Neural cell (in vitro differentiated cells): Measurements from ENCODE around the gene ATP6AP1. TPM values are rescaled to one million over a fixed set of nuclear protein-coding genes. Genes with fewer than 3 reads are reported as not detected.
A peak's percentile ranks its signal among the peaks of the same experiment; 100 is the strongest.

ENCODE experiments used
- H2AFZ ChIP-seq: fragments of 200-600, 300-800 bp; sonication (generic), shearing (Covaris generic); 2 replicates; pipeline ENCODE4 v1.6.0; 2014; ENCODE audit warnings: low read depth, mild to moderate bottlenecking, antibody characterized with exemption, low read length, moderate library complexity
- H3F3A ChIP-seq: fragments of 200-600 bp; shearing (Covaris generic); 2 replicates; pipeline ENCODE4 v1.6.1; 2016; ENCODE audit warnings: mild to moderate bottlenecking, moderate library complexity, mixed read lengths, antibody characterized with exemption, low read length; ENCODE audit not compliant: insufficient read depth, poor library complexity, severe bottlenecking
- H3K27ac ChIP-seq: fragments of 200-600, 300-800 bp; sonication (generic), shearing (Covaris generic); 2 replicates; pipeline ENCODE4 v1.5.1; 2014; ENCODE audit warnings: mild to moderate bottlenecking, low read length, moderate library complexity
- H3K27me3 ChIP-seq: fragments of 300-800, 200-600 bp; sonication (generic), shearing (Covaris generic); 2 replicates; pipeline ENCODE4 v1.6.0; 2014; ENCODE audit warnings: mild to moderate bottlenecking, low read depth, low read length, moderate library complexity; ENCODE audit not compliant: insufficient read depth
- H3K36me3 ChIP-seq: fragments of 300-800, 200-600 bp; sonication (generic), shearing (Covaris generic); 2 replicates; pipeline ENCODE4 v1.5.1; 2014; ENCODE audit warnings: mild to moderate bottlenecking, antibody characterized with exemption, low read length, moderate library complexity; ENCODE audit not compliant: insufficient read depth
- H3K4me2 ChIP-seq: fragments of 300-800, 200-600 bp; sonication (generic), shearing (Covaris generic); 2 replicates; pipeline ENCODE4 v1.6.0; 2014; ENCODE audit warnings: mild to moderate bottlenecking, low read length
- H3K4me3 ChIP-seq: fragments of 300-800, 200-600 bp; sonication (generic), shearing (Covaris generic); 2 replicates; pipeline ENCODE4 v1.5.1; 2014; ENCODE audit warnings: mild to moderate bottlenecking, low read length, moderate library complexity
- H3K79me2 ChIP-seq: fragments of 200-600 bp; shearing (Covaris generic); replicated peaks from 2 replicates; pipeline ENCODE4 v1.6.0; 2014; ENCODE audit warnings: mild to moderate bottlenecking, low read length, moderate library complexity; ENCODE audit not compliant: insufficient read depth
- H3K9ac ChIP-seq: fragments of 300-800, 200-600 bp; sonication (generic), shearing (Covaris generic); 2 replicates; pipeline ENCODE4 v1.6.1; 2016; ENCODE audit warnings: mild to moderate bottlenecking, low read length, mixed read lengths
- H3K9me2 ChIP-seq: fragments of 200-600 bp; shearing (Covaris generic); 2 replicates; pipeline ENCODE4 v1.6.1; 2016; ENCODE audit warnings: mild to moderate bottlenecking, low read length, mixed read lengths; ENCODE audit not compliant: insufficient read depth
- H3K9me3 ChIP-seq: fragments of 200-600, 300-800 bp; sonication (generic), shearing (Covaris generic); 2 replicates; pipeline ENCODE4 v1.6.1; 2016; ENCODE audit warnings: mild to moderate bottlenecking, mixed run types, low read length, moderate library complexity, mixed read lengths
- H4K20me1 ChIP-seq: fragments of 200-600 bp; shearing (Covaris generic); 2 replicates; pipeline ENCODE4 v1.6.1; 2016; ENCODE audit warnings: mild to moderate bottlenecking, mixed run types; ENCODE audit not compliant: insufficient read depth
- CTCF ChIP-seq: fragments of 450-650 bp; IDR thresholded peaks from 2 replicates; pipeline ENCODE4 v1.5.1; 2014; ENCODE audit warnings: antibody characterized with exemption, mild to moderate bottlenecking, moderate library complexity; ENCODE audit not compliant: poor library complexity, severe bottlenecking
- EP300 ChIP-seq: fragments of 450-650 bp; conservative IDR thresholded peaks from 2 replicates; pipeline ENCODE4 v1.6.1; 2014; ENCODE audit warnings: antibody characterized with exemption, mild to moderate bottlenecking, moderate library complexity; ENCODE audit not compliant: poor library complexity, severe bottlenecking
- EZH2 ChIP-seq: fragments of 200-600, 300-800 bp; shearing (Covaris generic), sonication (generic); IDR thresholded peaks from 2 replicates; pipeline ENCODE4 v1.6.1; 2014; ENCODE audit warnings: antibody characterized with exemption, low read length, borderline replicate concordance, mild to moderate bottlenecking; ENCODE audit not compliant: insufficient read depth, poor library complexity, severe bottlenecking
- MXI1 ChIP-seq: fragments of 450-650 bp; conservative IDR thresholded peaks from 2 replicates; pipeline ENCODE4 v1.6.1; 2014; ENCODE audit warnings: antibody characterized with exemption, mild to moderate bottlenecking; ENCODE audit not compliant: poor library complexity, severe bottlenecking
- POLR2AphosphoS5 ChIP-seq: IDR thresholded peaks from 2 replicates; pipeline ENCODE4 v1.6.1; 2012
- RAD21 ChIP-seq: fragments of 450-650 bp; conservative IDR thresholded peaks from 2 replicates; pipeline ENCODE4 v1.6.1; 2014; ENCODE audit warnings: antibody characterized with exemption, mild to moderate bottlenecking, moderate library complexity
- SMC3 ChIP-seq: fragments of 450-650 bp; conservative IDR thresholded peaks from 2 replicates; pipeline ENCODE4 v1.6.1; 2014; ENCODE audit warnings: antibody characterized with exemption, mild to moderate bottlenecking, moderate library complexity; ENCODE audit not compliant: poor library complexity
- TAF1 ChIP-seq: IDR thresholded peaks from 2 replicates; pipeline ENCODE4 v1.6.1; 2012; ENCODE audit warnings: low read depth
- polyA plus RNA-seq: library from polyadenylated mRNA; depleted of rRNA; stranded (reverse); fragments of >200 nt; gene quantifications from 2 replicates; pipeline ENCODE4 v1.2.3, GENCODE V29; 2014
- TF ChIP-seq, protein P1 (sequence below): IDR thresholded peaks from 2 replicates; pipeline ENCODE4 v1.6.1; 2012; ENCODE audit warnings: borderline replicate concordance

The ATP6AP1 gene
- polyA plus RNA-seq, 1 donor from 2014 or later = 126 TPM

GRCh38 chrX:154434394-154435168 lies 6.1 kb downstream of the ATP6AP1 start:
- Histone ChIP-seq H3K79me2 (peaks cover 21% of the 10 kb centered on the region), H3K36me3 (no peaks in the 10 kb centered on the region), H3K9ac (no peak overlapping the region), H3K27me3 (no peaks in the 10 kb centered on the region), H3K4me3 (no peak overlapping the region), H3F3A (no peaks in the 10 kb centered on the region), H3K9me3 (no peaks in the 10 kb centered on the region), H3K9me2 (no peaks in the 10 kb centered on the region), H4K20me1 (no peaks in the 10 kb centered on the region), H3K27ac (no peak overlapping the region), H2AFZ (no peak overlapping the region), H3K4me2 (no peak overlapping the region)
- TF ChIP-seq EP300 (no peak), CTCF (no peak), MXI1 (no peak), SMC3 (no peak), EZH2 (no peak), RAD21 (no peak), TAF1 (no peak), POLR2AphosphoS5 (no peak)
- TF ChIP-seq, protein P1, sequence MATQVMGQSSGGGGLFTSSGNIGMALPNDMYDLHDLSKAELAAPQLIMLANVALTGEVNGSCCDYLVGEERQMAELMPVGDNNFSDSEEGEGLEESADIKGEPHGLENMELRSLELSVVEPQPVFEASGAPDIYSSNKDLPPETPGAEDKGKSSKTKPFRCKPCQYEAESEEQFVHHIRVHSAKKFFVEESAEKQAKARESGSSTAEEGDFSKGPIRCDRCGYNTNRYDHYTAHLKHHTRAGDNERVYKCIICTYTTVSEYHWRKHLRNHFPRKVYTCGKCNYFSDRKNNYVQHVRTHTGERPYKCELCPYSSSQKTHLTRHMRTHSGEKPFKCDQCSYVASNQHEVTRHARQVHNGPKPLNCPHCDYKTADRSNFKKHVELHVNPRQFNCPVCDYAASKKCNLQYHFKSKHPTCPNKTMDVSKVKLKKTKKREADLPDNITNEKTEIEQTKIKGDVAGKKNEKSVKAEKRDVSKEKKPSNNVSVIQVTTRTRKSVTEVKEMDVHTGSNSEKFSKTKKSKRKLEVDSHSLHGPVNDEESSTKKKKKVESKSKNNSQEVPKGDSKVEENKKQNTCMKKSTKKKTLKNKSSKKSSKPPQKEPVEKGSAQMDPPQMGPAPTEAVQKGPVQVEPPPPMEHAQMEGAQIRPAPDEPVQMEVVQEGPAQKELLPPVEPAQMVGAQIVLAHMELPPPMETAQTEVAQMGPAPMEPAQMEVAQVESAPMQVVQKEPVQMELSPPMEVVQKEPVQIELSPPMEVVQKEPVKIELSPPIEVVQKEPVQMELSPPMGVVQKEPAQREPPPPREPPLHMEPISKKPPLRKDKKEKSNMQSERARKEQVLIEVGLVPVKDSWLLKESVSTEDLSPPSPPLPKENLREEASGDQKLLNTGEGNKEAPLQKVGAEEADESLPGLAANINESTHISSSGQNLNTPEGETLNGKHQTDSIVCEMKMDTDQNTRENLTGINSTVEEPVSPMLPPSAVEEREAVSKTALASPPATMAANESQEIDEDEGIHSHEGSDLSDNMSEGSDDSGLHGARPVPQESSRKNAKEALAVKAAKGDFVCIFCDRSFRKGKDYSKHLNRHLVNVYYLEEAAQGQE = no peak

- H3K9me3 ChIP-seq = no peaks in the 10 kb centered on the region
- no peaks in the 10 kb centered on the region for H3K27me3 ChIP-seq
- H3K9me2 ChIP-seq = no peaks in the 10 kb centered on the region
- TF ChIP-seq RAD21 = no peak
- H3K79me2 ChIP-seq = peaks cover 20% of the 10 kb centered on the region
- no peaks in the 10 kb centered on the region for H3F3A ChIP-seq
- H2AFZ ChIP-seq = no peak overlapping the region
- no peak overlapping the region for H3K9ac ChIP-seq
- H3K4me3 ChIP-seq = no peak overlapping the region
- no peaks in the 10 kb centered on the region for H3K36me3 ChIP-seq
- H4K20me1 ChIP-seq = no peaks in the 10 kb centered on the region
- peak overlapping the region; percentile 85 for H3K27ac ChIP-seq
- no peak overlapping the region for H3K4me2 ChIP-seq
These were observed 6.8 kb downstream of the ATP6AP1 start for GRCh38 chrX:154435171-154435733.
